ENCODE measurements around the gene RALB.
"Not testable (repeated sequence)": the region's sequence is repeated elsewhere in the genome, so short reads cannot be mapped to it uniquely, and the experiment has no call there.

RALB gene

DNA sequence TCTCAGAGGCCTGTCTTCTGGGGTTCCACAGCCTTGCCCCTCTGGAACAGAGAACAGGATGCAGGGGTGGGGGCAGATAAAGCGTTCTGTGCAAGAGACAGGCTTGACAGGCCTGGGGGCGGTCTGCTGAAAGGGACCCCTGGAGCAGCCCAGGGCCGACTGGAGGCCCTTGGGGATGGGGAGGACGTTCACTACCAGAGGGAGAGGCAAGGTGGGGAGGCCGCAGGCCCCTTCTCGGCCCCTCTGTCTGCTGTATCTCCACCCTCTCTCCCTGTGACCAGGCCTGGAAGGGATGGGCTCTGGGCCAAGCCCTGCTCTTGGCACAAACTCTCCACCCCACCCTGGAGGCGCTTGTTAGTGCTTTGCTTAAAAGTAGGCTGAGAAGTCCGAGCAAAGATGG lies 66.0 kb downstream of the RALB start:
- TF ChIP-seq CTCF (IDR thresholded peaks at IDR 0.05; ENCODE audit: low read depth, low read length, missing control alignments) = no peak
- DNase-seq (ENCODE audit: low read depth) = no peak
- H3K4me3 ChIP-seq (ENCODE audit: low read depth, low read length) = no peak overlapping the region

GRCh38 chr2:120319123-120319522 lies 66.5 kb downstream of the RALB start:
- no peak for TF ChIP-seq CTCF (IDR thresholded peaks at IDR 0.05; ENCODE audit: low read depth, low read length, missing control alignments)
- H3K4me3 ChIP-seq (ENCODE audit: low read depth, low read length) = no peak overlapping the region
- DNase-seq (ENCODE audit: low read depth) = no peak

DNA sequence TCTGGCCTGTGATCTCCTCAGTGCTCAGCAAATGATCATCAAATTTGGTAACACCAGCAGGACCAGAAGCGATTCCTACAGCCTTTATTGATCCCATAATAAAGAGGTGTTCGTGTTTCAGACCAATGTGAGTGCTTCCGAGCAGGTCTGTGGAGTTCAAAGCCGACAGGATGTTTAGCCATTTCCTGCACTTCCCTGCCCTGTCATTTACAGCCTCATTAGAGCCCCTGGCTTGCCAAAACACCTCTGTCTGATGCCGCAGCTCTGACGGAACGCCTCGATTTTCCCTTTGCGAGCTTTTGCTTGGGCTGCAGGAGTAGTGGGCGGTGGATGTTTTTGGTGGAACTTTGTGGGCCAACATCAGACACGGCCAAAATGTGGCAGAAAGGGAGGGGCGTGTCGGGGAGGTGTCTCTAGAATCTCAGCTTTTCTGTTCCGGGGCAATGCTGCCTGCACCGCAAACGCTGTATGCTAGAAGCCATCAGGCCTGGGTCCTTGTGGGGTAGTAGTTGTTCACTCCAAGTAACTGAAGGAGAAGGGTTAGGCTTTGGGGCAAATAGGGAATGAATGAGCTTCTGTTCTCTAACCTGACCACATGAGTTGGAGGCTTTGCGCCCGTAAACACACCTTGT lies 67.2 kb downstream of the RALB start:
- DNase-seq (ENCODE audit: low read depth) = no peak
- no peak for TF ChIP-seq CTCF (IDR thresholded peaks at IDR 0.05; ENCODE audit: low read depth, low read length, missing control alignments)
- no peak overlapping the region for H3K4me3 ChIP-seq (ENCODE audit: low read depth, low read length)

DNA sequence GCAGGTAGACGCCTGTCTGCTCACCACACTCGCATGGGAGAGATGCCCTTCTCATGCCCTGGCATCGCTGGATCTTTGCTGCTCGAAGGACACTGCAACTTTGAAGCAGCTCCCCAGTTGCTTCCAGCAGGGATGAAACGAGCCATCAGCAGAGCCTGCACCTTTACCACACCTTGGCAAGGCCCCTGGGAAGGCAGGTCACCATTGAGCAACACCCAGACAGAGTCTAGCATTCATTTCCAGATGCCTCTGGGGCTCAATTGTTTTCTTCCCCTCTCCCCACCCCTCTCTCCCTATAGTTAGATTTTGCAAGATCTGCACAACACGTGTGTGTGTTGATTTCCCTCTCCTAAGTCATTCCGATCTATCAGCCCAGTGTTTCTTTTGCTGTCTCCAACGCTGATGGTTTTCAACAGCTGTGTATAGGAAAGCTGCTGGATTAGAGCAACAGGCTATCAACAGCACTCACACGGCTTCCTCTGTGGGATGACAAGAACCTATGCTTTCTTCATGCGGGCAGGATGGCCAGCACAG lies 67.7 kb downstream of the RALB start:
- no peak for DNase-seq (ENCODE audit: low read depth)
- no peak for TF ChIP-seq CTCF (IDR thresholded peaks at IDR 0.05; ENCODE audit: low read depth, low read length, missing control alignments)

GRCh38 chr2:120320887-120321556 lies 68.4 kb downstream of the RALB start:
- not testable (repeated sequence) for DNase-seq (ENCODE audit: low read depth)

More for the DNA sequence above, 67.7 kb downstream of the RALB start:
- no peak overlapping the region for H3K4me3 ChIP-seq (ENCODE audit: low read depth, low read length)

DNA sequence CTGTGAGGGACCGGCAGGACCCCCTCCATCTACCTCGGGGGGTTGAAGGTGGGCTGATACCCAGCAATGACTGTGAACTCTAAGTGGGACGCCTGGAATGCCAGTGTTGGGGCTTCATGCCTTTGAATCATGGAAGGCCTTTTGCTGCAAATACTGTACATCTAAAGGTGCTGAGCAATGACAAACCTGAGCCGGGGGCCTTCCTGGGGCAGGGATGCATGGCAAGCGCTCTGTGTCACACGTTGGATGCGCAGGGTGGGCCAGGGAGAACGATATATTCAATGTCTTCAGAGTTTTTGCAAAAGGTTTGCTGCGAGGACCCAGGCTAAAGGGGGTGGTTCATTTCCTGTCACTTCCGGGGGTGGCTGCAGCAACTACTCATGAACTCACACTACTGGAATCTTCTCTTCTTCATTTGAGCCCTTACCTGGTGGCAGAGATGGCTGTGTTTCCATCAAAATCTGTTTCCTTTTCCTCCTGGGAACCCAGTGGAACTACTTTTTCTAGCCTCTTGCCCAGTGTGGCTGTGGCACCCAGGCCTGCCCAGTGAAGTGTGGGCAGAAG lies 69.2 kb downstream of the RALB start:
- TF ChIP-seq CTCF (IDR thresholded peaks at IDR 0.05; ENCODE audit: low read depth, low read length, missing control alignments) = no peak
- no peak for DNase-seq (ENCODE audit: low read depth)
- H3K4me3 ChIP-seq (ENCODE audit: low read depth, low read length) = no peak overlapping the region

More at GRCh38 chr2:120320887-120321556, 68.4 kb downstream of the RALB start:
- H3K4me3 ChIP-seq (ENCODE audit: low read depth, low read length) = not testable (repeated sequence)

- TF ChIP-seq CTCF (IDR thresholded peaks at IDR 0.05; ENCODE audit: low read depth, low read length, missing control alignments) = no peak
- no peak overlapping the region for H3K4me3 ChIP-seq (ENCODE audit: low read depth, low read length)
- DNase-seq (ENCODE audit: low read depth) = no peak
These were observed 69.7 kb downstream of the RALB start for GRCh38 chr2:120322329-120322728.

Data from GM12864 (cell line).